Activated CD8-positive, alpha-beta T cell treated with anti-CD3 and anti-CD28 coated beads for 36 hours (primary cell): ENCODE results near the gene RELA. TPM values are rescaled to one million over a fixed set of nuclear protein-coding genes. Genes with fewer than 3 reads are reported as not detected.

ENCODE experiments used
- ATAC-seq: fragments of 200-7000 bp; cut with Tn5 transposase; one replicate; pipeline ENCODE4 v1.10.0; 2021; ENCODE audit warnings: mild to moderate bottlenecking, moderate library complexity
- CTCF ChIA-PET: fragments of 350-600 bp; sonication (Branson Sonifier 250); formaldehyde crosslinking; loops from one replicate; lab custom pipeline; 2021; ENCODE audit warnings: antibody characterized with exemption; lab: Charles Lee
- POLR2A ChIA-PET: fragments of 350-600 bp; sonication (Branson Sonifier 250); formaldehyde crosslinking; loops from one replicate; lab custom pipeline; 2021; ENCODE audit warnings: antibody characterized with exemption; lab: Charles Lee
- DNase-seq: peaks from one replicate; pipeline ENCODE4 v3.0.0-alpha.2; 2020
- H3K27ac Mint-ChIP-seq: one replicate; pipeline ENCODE4 v1.8.0; 2021; ENCODE audit warnings: mild to moderate bottlenecking, mixed read lengths
- H3K27me3 Mint-ChIP-seq: one replicate; pipeline ENCODE4 v1.8.0; 2021; ENCODE audit warnings: mixed read lengths
- H3K36me3 Mint-ChIP-seq: one replicate; pipeline ENCODE4 v1.8.0; 2021; ENCODE audit warnings: low read depth, mixed read lengths
- H3K4me1 Mint-ChIP-seq: one replicate; pipeline ENCODE4 v1.8.0; 2021; ENCODE audit warnings: low read depth, mixed read lengths
- H3K4me3 Mint-ChIP-seq: one replicate; pipeline ENCODE4 v1.8.0; 2021; ENCODE audit warnings: mild to moderate bottlenecking, moderate library complexity, mixed read lengths
- H3K9me3 Mint-ChIP-seq: one replicate; pipeline ENCODE4 v1.8.0; 2021; ENCODE audit warnings: mixed read lengths
- CTCF ChIP-seq: fragments of 200-600 bp; IDR thresholded peaks from one replicate; pipeline ENCODE4 v1.8.0; 2022; ENCODE audit warnings: antibody characterized with exemption, mild to moderate bottlenecking
- intact Hi-C: fragments of 100-400 bp; cut with micrococcal nuclease; formaldehyde crosslinking; loops from one replicate; pipeline ENCODE4 v1.10.0; 2022
- total RNA-seq, 2 experiments: library from RNA; stranded (reverse); gene quantifications; one replicate each; pipeline ENCODE4 v1.2.3, GENCODE V29; 2021

Gene RELA
- total RNA-seq, 2 experiments from 2014 or later: 65.6 to 72.5 TPM

GRCh38 chr11:65615229-65615949 is 47.3 kb downstream of the RELA start, which contains the start of gene PCNX3:
TSS of gene PCNX3 (plus strand) at chr11:65615776. CDS start at chr11:65616312, 536 bp downstream.
- no peaks in the 10 kb centered on the region for H3K9me3 Mint-ChIP-seq
- peak; percentile 100 for DNase-seq
- H3K36me3 Mint-ChIP-seq: peaks cover 38% of the 10 kb centered on the region
- ChIA-PET POLR2A (interaction anchor here (0.9 to 5.3 kb wide), 25 partner anchors 12 to 276 kb away, joined by 3 to 39 read pairs (median 5); partner anchors contain the start of genes KAT5, KCNK7, MALAT1 and MUS81), CTCF (interaction anchor here (1.0 to 3.4 kb wide), 12 partner anchors 10 to 275 kb away, joined by 3 to 25 read pairs (median 4); partner anchors contain the start of genes AP5B1, CCDC85B, EHBP1L1 and FAM89B)
- intact Hi-C loops: loop anchor here (2.0 kb wide), 1 partner anchor 41 kb away; no protein-coding TSS in a partner anchor
- peak within 1 kb of the TSS; percentile 97 for H3K27ac Mint-ChIP-seq
- no peaks in the 10 kb centered on the region for H3K27me3 Mint-ChIP-seq
- peaks cover 45% of the 10 kb centered on the region for H3K4me1 Mint-ChIP-seq
- peak within 1 kb of the TSS; percentile 93 for H3K4me3 Mint-ChIP-seq
- TF ChIP-seq CTCF: no peak
- peak; percentile 90 for ATAC-seq

GRCh38 chr11:65613091-65613928 is 49.4 kb downstream of the RELA start:
- Mint-ChIP-seq H3K27ac (peak overlapping the region; percentile 78), H3K9me3 (no peaks in the 10 kb centered on the region), H3K4me3 (peak overlapping the region; percentile 93), H3K4me1 (peaks cover 53% of the 10 kb centered on the region), H3K36me3 (peaks cover 33% of the 10 kb centered on the region), H3K27me3 (no peaks in the 10 kb centered on the region)
- POLR2A ChIA-PET: interaction anchor here (1.2 to 5.2 kb wide), 10 partner anchors 19 to 115 kb away, joined by 3 to 30 read pairs (median 6); partner anchors contain the start of genes EHBP1L1, KCNK7, MALAT1 and SIPA1
- DNase-seq: no peak
- ATAC-seq: no peak
- no peak for TF ChIP-seq CTCF
- intact Hi-C loops: no loop called here
- CTCF ChIA-PET: interaction anchor here (1.3 to 6.0 kb wide), 6 partner anchors 12 to 42 kb away, joined by 3 to 47 read pairs (median 8); partner anchors contain the start of genes EHBP1L1, FAM89B, KCNK7 and ZNRD2

- no peak for TF ChIP-seq CTCF
- Mint-ChIP-seq H3K27me3 (no peaks in the 10 kb centered on the region), H3K4me3 (peak overlapping the region; percentile 93), H3K27ac (peak overlapping the region; percentile 88), H3K36me3 (peaks cover 37% of the 10 kb centered on the region), H3K9me3 (no peaks in the 10 kb centered on the region), H3K4me1 (peaks cover 50% of the 10 kb centered on the region)
- ChIA-PET CTCF (interaction anchor here (0.9 to 6.0 kb wide), 6 partner anchors 13 to 41 kb away, joined by 3 to 47 read pairs (median 8); partner anchors contain the start of genes EHBP1L1, FAM89B, KCNK7 and ZNRD2), POLR2A (interaction anchor here (1.2 to 5.2 kb wide), 8 partner anchors 18 to 114 kb away, joined by 3 to 30 read pairs (median 4); partner anchors contain the start of genes KCNK7, MALAT1 and SIPA1)
- intact Hi-C loops: no loop called here
- DNase-seq (no peak), ATAC-seq (no peak)
These were observed 50.0 kb downstream of the RELA start for GRCh38 chr11:65612691-65613090.

- POLR2A ChIA-PET: interaction anchor here (1.2 to 5.2 kb wide), 5 partner anchors 17 to 113 kb away, joined by 3 to 30 read pairs (median 5); partner anchors contain the start of genes KCNK7 and MALAT1
- peaks cover 35% of the 10 kb centered on the region for H3K36me3 Mint-ChIP-seq
These were observed 50.7 kb downstream of the RELA start for GRCh38 chr11:65611758-65612603.

More at GRCh38 chr11:65611758-65612603, 50.7 kb downstream of the RELA start:
- Mint-ChIP-seq H3K27me3 (no peaks in the 10 kb centered on the region), H3K27ac (peak overlapping the region; percentile 88), H3K9me3 (no peaks in the 10 kb centered on the region), H3K4me3 (peak overlapping the region; percentile 93), H3K4me1 (peaks cover 44% of the 10 kb centered on the region)
- no peak for ATAC-seq
- intact Hi-C loops: no loop called here
- CTCF ChIA-PET: interaction anchor here (0.9 to 6.0 kb wide), 6 partner anchors 14 to 377 kb away, joined by 3 to 47 read pairs (median 5); partner anchors contain the start of genes EHBP1L1 and KCNK7
- no peak for TF ChIP-seq CTCF
- DNase-seq: no peak
